ENCODE data around the gene NPHP4.

DNA sequence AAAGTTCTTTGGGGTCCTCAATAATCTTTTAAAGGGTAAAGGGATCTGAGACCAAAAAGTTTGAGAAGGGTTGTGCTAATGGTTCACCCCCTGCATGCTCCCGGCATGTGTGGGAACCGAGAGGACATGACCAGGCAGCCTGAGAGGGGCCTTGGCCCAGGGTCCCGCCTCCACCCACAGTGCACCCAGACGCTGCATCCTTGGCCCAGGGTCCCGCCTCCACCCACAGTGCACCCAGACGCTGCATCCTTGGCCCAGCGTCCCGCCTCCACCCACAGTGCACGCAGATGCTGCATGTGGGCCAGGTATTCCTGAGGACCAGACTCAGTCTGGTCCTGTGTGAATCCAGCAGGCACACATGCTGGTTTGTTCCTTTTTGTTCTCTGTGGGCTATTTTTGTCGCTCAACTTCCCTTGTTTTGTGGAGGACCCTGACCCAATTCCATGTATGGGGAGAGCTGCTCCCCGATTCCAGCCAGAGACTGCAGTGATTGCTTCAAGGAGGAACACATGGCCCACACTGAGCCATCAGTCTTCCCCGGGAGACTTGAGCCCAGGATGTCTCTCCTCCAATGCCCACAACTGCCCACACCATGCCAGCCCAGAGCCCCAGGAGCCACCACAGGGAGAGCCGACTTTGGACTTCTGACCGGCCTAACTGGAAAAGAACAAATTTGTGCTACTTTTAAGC is 3.5 kb downstream of the NPHP4 start:
- TF ChIP-seq POLR2A (IDR thresholded peaks at IDR 0.05), result no peak
- TF ChIP-seq, protein P1, sequence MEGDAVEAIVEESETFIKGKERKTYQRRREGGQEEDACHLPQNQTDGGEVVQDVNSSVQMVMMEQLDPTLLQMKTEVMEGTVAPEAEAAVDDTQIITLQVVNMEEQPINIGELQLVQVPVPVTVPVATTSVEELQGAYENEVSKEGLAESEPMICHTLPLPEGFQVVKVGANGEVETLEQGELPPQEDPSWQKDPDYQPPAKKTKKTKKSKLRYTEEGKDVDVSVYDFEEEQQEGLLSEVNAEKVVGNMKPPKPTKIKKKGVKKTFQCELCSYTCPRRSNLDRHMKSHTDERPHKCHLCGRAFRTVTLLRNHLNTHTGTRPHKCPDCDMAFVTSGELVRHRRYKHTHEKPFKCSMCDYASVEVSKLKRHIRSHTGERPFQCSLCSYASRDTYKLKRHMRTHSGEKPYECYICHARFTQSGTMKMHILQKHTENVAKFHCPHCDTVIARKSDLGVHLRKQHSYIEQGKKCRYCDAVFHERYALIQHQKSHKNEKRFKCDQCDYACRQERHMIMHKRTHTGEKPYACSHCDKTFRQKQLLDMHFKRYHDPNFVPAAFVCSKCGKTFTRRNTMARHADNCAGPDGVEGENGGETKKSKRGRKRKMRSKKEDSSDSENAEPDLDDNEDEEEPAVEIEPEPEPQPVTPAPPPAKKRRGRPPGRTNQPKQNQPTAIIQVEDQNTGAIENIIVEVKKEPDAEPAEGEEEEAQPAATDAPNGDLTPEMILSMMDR (IDR thresholded peaks at IDR 0.05), result no peak
